ENCODE results near the gene VAPB. TPM values are rescaled to one million over a fixed set of nuclear protein-coding genes. Genes with fewer than 3 reads are reported as not detected.

The VAPB gene
- total and polyA plus RNA-seq, 2 of the 4 experiments (the other 2 are of a cell fraction) = 9.1 to 26.0 TPM

GRCh38 chr20:58467572-58468527, 78.8 kb downstream of the VAPB start:
- no peak overlapping the region for H2AFZ ChIP-seq (replicated peaks; ENCODE audit: low read length, poor library complexity)
- no peak overlapping the region for H3K4ac ChIP-seq (ENCODE audit: low read depth, low read length)
- H3K79me1 ChIP-seq (ENCODE audit: low read depth in 1 of 2, low read length in 2 of 2) = no peaks in the 10 kb centered on the region
- no TSS peak for BruUV-seq (replicated peaks)
- POLR2A ChIA-PET (ENCODE audit: unreplicated experiment) = no interaction called here
- H4K91ac ChIP-seq (ENCODE audit: insufficient read depth, low read depth, low read length) = no peak overlapping the region
- intact Hi-C loops (cut with micrococcal nuclease) (no loop called here), dilution Hi-C loops (cut with HindIII; ENCODE audit: low sequenced_read_pairs, unreplicated experiment) (no loop called here), in situ Hi-C loops (cut with MboI; ENCODE audit: low sequenced_read_pairs) (no loop called here)
- no peak overlapping the region for H4K8ac ChIP-seq (ENCODE audit: low read depth in 2 of 2, low read length in 2 of 2)
- H3K9ac ChIP-seq (ENCODE audit: low read depth, low read length) = no peak overlapping the region
- no peak overlapping the region for H2BK120ac ChIP-seq (ENCODE audit: low read depth, low read length)
- no peaks in the 10 kb centered on the region for H3K27me3 ChIP-seq (ENCODE audit: control insufficient read depth, insufficient read depth, low read length)
- H2BK20ac ChIP-seq (ENCODE audit: low read depth, low read length) = no peak overlapping the region
- WGBS, 2 experiments (ENCODE audit: extremely low coverage in 2 of 2, insufficient read length in 1 of 2) = 80% methylated on average over 3 of the region's 28 CpGs; no CpG with 5 or more reads in 1 of the 2 experiments
- H2BK15ac ChIP-seq (ENCODE audit: low read depth, low read length) = no peak overlapping the region
- no peak overlapping the region for H2AK5ac ChIP-seq (ENCODE audit: low read depth, low read length)
- no peak overlapping the region for H3K4me3 ChIP-seq (ENCODE audit: insufficient read depth, low read depth, low read length)
- no peaks in the 10 kb centered on the region for H3K9me3 ChIP-seq (ENCODE audit: control insufficient read depth, insufficient read depth, low read length)
- no peaks in the 10 kb centered on the region; the same call in 1 of the 2 replicates for H3K36me3 ChIP-seq (ENCODE audit: control insufficient read depth, insufficient read depth, low read length)
- no peak overlapping the region for H4K5ac ChIP-seq (ENCODE audit: low read depth, low read length)
- H4K20me1 ChIP-seq (ENCODE audit: insufficient read depth, low read length) = no peaks in the 10 kb centered on the region
- no peak overlapping the region for H3K14ac ChIP-seq (replicated peaks; ENCODE audit: low read depth, low read length)
- CTCF ChIA-PET = interaction anchor here (0.6 kb wide), 1 partner anchor 68 kb away, joined by 3 read pairs; no protein-coding TSS in a partner anchor
- H3K23ac ChIP-seq (ENCODE audit: low read depth, low read length) = no peak overlapping the region
- H3K4me2 ChIP-seq (ENCODE audit: low read depth, low read length) = no peak overlapping the region
- H3K18ac ChIP-seq (ENCODE audit: low read depth, low read length) = no peak overlapping the region
- H3K4me1 ChIP-seq (ENCODE audit: control insufficient read depth, insufficient read depth, low read length) = no peaks in the 10 kb centered on the region; the same call in 1 of the 2 replicates
- H3K27ac ChIP-seq (ENCODE audit: insufficient read depth, low read length) = no peak overlapping the region
- no peak overlapping the region for H3K56ac ChIP-seq (ENCODE audit: extremely low read depth, insufficient read depth, low read length)
- no peak overlapping the region for H2BK5ac ChIP-seq (ENCODE audit: low read depth, low read length, poor library complexity, severe bottlenecking)
- no peak overlapping the region for H2AK9ac ChIP-seq (replicated peaks; ENCODE audit: low read depth, low read length, poor library complexity)
- no peak for TF ChIP-seq CHD1 (IDR thresholded peaks at IDR 0.05; ENCODE audit: low read depth, low read length)
- TF ChIP-seq RAD21 (IDR thresholded peaks at IDR 0.05; ENCODE audit: low read length) = no peak
- no peak for TF ChIP-seq MXI1 (IDR thresholded peaks at IDR 0.05; ENCODE audit: borderline replicate concordance, low read depth, low read length)
- no peak for TF ChIP-seq RCOR1 (IDR thresholded peaks at IDR 0.05; ENCODE audit: insufficient replicate concordance, low read length)
- TF ChIP-seq POLR2A (IDR thresholded peaks at IDR 0.05; ENCODE audit: low read depth, low read length) = no peak
- no peak for TF ChIP-seq FOS (IDR thresholded peaks at IDR 0.05; ENCODE audit: low read depth, low read length)
- no peak for TF ChIP-seq SMC3 (IDR thresholded peaks at IDR 0.05; ENCODE audit: low read depth, low read length)
- TF ChIP-seq BHLHE40 (IDR thresholded peaks at IDR 0.05; ENCODE audit: low read depth, low read length) = no peak
- TF ChIP-seq USF2 (IDR thresholded peaks at IDR 0.05; ENCODE audit: low read depth, low read length) = no peak
- TF ChIP-seq CTCF (conservative IDR thresholded peaks at IDR 0.05; ENCODE audit: low read depth, low read length) = no peak
- TF ChIP-seq ELK1 (IDR thresholded peaks at IDR 0.05; ENCODE audit: borderline replicate concordance, low read depth, low read length) = no peak
- no peaks in the 10 kb centered on the region for H3K9me1 ChIP-seq (ENCODE audit: insufficient read depth, low read length)
- no peak for ATAC-seq (ENCODE audit: low read depth)
- no peak for DNase-seq

Measured in IMR-90 (cell line).